Measurements from ENCODE around the gene ZNF557.
"Not testable (repeated sequence)": the region's sequence is repeated elsewhere in the genome, so short reads cannot be mapped to it uniquely, and the experiment has no call there.

Gene ZNF557

GRCh38 chr19:7069042-7069903, at the start of gene ZNF557:
ZNF557 (plus strand) TSS chr19:7069703; CDS start chr19:7075075, 5,372 bp downstream.
- DNase-seq: peak; percentile 99

- not testable (repeated sequence) for DNase-seq
Measured at GRCh38 chr19:7021331-7021730, 48.2 kb upstream of the ZNF557 start, which contains the start of gene MBD3L2B. MBD3L2B (minus strand) TSS chr19:7021431; CDS start chr19:7021397, 34 bp downstream.

- not testable (repeated sequence) for DNase-seq
Measured at GRCh38 chr19:7028790-7029189, 40.7 kb upstream of the ZNF557 start.

- DNase-seq: not testable (repeated sequence)
Measured at GRCh38 chr19:7030278-7030677, 39.2 kb upstream of the ZNF557 start, which contains the start of gene MBD3L5. MBD3L5 (plus strand) TSS chr19:7030578; CDS start chr19:7030612, 34 bp downstream.

GRCh38 chr19:7040079-7040478, 29.4 kb upstream of the ZNF557 start, which contains the start of gene MBD3L4:
MBD3L4 (minus strand) TSS chr19:7040179; CDS start chr19:7040144, 35 bp downstream.
- DNase-seq: not testable (repeated sequence)

GRCh38 chr19:7041563-7041962, 27.9 kb upstream of the ZNF557 start:
- not testable (repeated sequence) for DNase-seq

- DNase-seq: not testable (repeated sequence)
Measured at GRCh38 chr19:7049021-7049420, 20.5 kb upstream of the ZNF557 start, which contains the start of gene MBD3L2. MBD3L2 (plus strand) TSS chr19:7049321; CDS start chr19:7049374, 53 bp downstream.

- DNase-seq: not testable (repeated sequence)
Measured at GRCh38 chr19:7051421-7051820, 18.1 kb upstream of the ZNF557 start.

GRCh38 chr19:7052896-7053295, 16.6 kb upstream of the ZNF557 start:
- DNase-seq: not testable (repeated sequence)

- not testable (repeated sequence) for DNase-seq
Measured at GRCh38 chr19:7054635-7055368, 14.7 kb upstream of the ZNF557 start.

GRCh38 chr19:7055679-7056078, 13.8 kb upstream of the ZNF557 start:
- not testable (repeated sequence) for DNase-seq

GRCh38 chr19:7056371-7056770, 13.1 kb upstream of the ZNF557 start:
- DNase-seq: not testable (repeated sequence)

GRCh38 chr19:7058576-7058975, 10.9 kb upstream of the ZNF557 start, which contains the start of gene MBD3L3:
MBD3L3 (minus strand) TSS chr19:7058676; CDS start chr19:7058605, 71 bp downstream.
- not testable (repeated sequence) for DNase-seq

- not testable (repeated sequence) for DNase-seq
Measured at GRCh38 chr19:7059977-7060376, 9.5 kb upstream of the ZNF557 start.

- DNase-seq: no peak
Measured at GRCh38 chr19:7063339-7063738, 6.2 kb upstream of the ZNF557 start.

GRCh38 chr19:7063764-7064418, 5.6 kb upstream of the ZNF557 start:
- DNase-seq: no peak

- not testable (repeated sequence) for DNase-seq
Measured at GRCh38 chr19:7067122-7067521, 2.4 kb upstream of the ZNF557 start.

GRCh38 chr19:7067716-7068115, 1.8 kb upstream of the ZNF557 start:
- DNase-seq: no peak

- DNase-seq: no peak
Measured at GRCh38 chr19:7068599-7068998, 904 bp upstream of the ZNF557 start.

GRCh38 chr19:7069904-7070226, 362 bp downstream of the ZNF557 start:
- DNase-seq: no peak

GRCh38 chr19:7072541-7072940, 3.0 kb downstream of the ZNF557 start:
- DNase-seq: no peak

GRCh38 chr19:7074705-7075282, 5.3 kb downstream of the ZNF557 start:
- DNase-seq: no peak
